H1 (cell line): ENCODE data around the gene DIP2C. TPM values are rescaled to one million over a fixed set of nuclear protein-coding genes. Genes with fewer than 3 reads are reported as not detected.

Experiments used
- CTCF ChIA-PET: fragments of 300-600 bp; sonication (Branson Sonifier 250); formaldehyde crosslinking; loops from one replicate; lab custom pipeline; 2021; ENCODE audit not compliant: partially characterized antibody; lab: Charles Lee
- POLR2A ChIA-PET: fragments of 300-600 bp; sonication (Branson Sonifier 250); formaldehyde crosslinking; loops from one replicate; lab custom pipeline; 2021; ENCODE audit warnings: inconsistent platforms; ENCODE audit not compliant: partially characterized antibody; lab: Charles Lee
- DNase-seq, 2 experiments: peaks; one replicate each; pipeline versions ENCODE4 v3.0.0 to v3.0.0-alpha.2; 2010 to 2022; ENCODE audit warnings: low spot score in 2 of 2, low read depth in 1 of 2, mixed read lengths in 1 of 2
- FAIRE-seq: peaks from 2 replicates; lab custom pipeline; 2011; peaks lifted over from hg19 to GRCh38; lab: Jason Lieb, UNC
- H2AFZ ChIP-seq: 2 replicates; pipeline ENCODE4 v1.8.1; 2012; ENCODE audit warnings: low read length, inconsistent platforms
- H2AK5ac ChIP-seq: 2 replicates; pipeline ENCODE4 v1.6.1; 2013; ENCODE audit warnings: low read depth, low read length
- H2BK120ac ChIP-seq: replicated peaks from 2 replicates; pipeline ENCODE3; 2013; ENCODE audit warnings: low read depth, low read length, inconsistent platforms
- H2BK12ac ChIP-seq: 2 replicates; pipeline ENCODE4 v1.6.1; 2013; ENCODE audit warnings: low read depth, low read length
- H2BK15ac ChIP-seq: 2 replicates; pipeline ENCODE4 v1.6.1; 2013; ENCODE audit warnings: low read length
- H2BK20ac ChIP-seq: 2 replicates; pipeline ENCODE4 v1.6.1; 2013; ENCODE audit warnings: low read length
- H2BK5ac ChIP-seq: 2 replicates; pipeline ENCODE4 v1.6.1; 2013; ENCODE audit warnings: low read depth, low read length
- H3K14ac ChIP-seq: 2 replicates; pipeline ENCODE4 v1.6.1; 2013; ENCODE audit warnings: inconsistent platforms; ENCODE audit not compliant: insufficient read length
- H3K18ac ChIP-seq: 2 replicates; pipeline ENCODE4 v1.6.1; 2013; ENCODE audit warnings: low read length; ENCODE audit errors: extremely low read depth
- H3K23ac ChIP-seq: 2 replicates; pipeline ENCODE4 v1.6.1; 2013; ENCODE audit warnings: inconsistent platforms; ENCODE audit not compliant: insufficient read length
- H3K23me2 ChIP-seq: 2 replicates; pipeline ENCODE4 v1.6.1; 2013; ENCODE audit warnings: low read depth, low read length
- H3K27ac ChIP-seq: 2 replicates; pipeline ENCODE4 v1.6.1; 2011; ENCODE audit warnings: low read depth, low read length, inconsistent platforms
- H3K27me3 ChIP-seq, 4 experiments: replicated peaks in 1 of 4; 1 replicate in 1 of 4; 2 replicates in 3 of 4; pipeline versions ENCODE4 v1.6.1 to v1.8.1; 2011 to 2013; ENCODE audit warnings: low read length in 3 of 4, mild to moderate bottlenecking in 3 of 4, inconsistent platforms in 2 of 4, mixed read lengths in 2 of 4, moderate library complexity in 1 of 4; ENCODE audit not compliant: control insufficient read depth in 3 of 4, insufficient read depth in 3 of 4; ENCODE audit errors: extremely low read depth in 1 of 4
- H3K36me3 ChIP-seq, 4 experiments: 2 replicates each; pipeline versions ENCODE4 v1.6.1 to v1.8.1; 2011 to 2013; ENCODE audit warnings: mild to moderate bottlenecking in 4 of 4, low read length in 3 of 4, moderate library complexity in 2 of 4, control low read depth in 1 of 4, inconsistent platforms in 1 of 4; ENCODE audit not compliant: insufficient read depth in 4 of 4, control insufficient read depth in 2 of 4
- H3K4ac ChIP-seq: replicated peaks from 2 replicates; pipeline ENCODE3; 2013; ENCODE audit warnings: low read length, low read depth, mixed read lengths, inconsistent platforms; ENCODE audit not compliant: insufficient read length
- H3K4me1 ChIP-seq, 4 experiments: replicated peaks in 1 of 4; 1 replicate in 1 of 4; 2 replicates in 3 of 4; pipeline versions ENCODE4 v1.6.1 to v1.8.1; 2011 to 2013; ENCODE audit warnings: low read length in 3 of 4, inconsistent platforms in 2 of 4, mixed read lengths in 1 of 4; ENCODE audit not compliant: insufficient read depth in 4 of 4, control insufficient read depth in 3 of 4
- H3K4me2 ChIP-seq, 2 experiments: 2 replicates each; pipeline versions ENCODE4 v1.6.1 to v1.8.1; 2011 to 2013; ENCODE audit warnings: low read depth in 2 of 2, low read length in 2 of 2, control low read depth in 1 of 2, inconsistent platforms in 1 of 2, mild to moderate bottlenecking in 1 of 2; ENCODE audit not compliant: insufficient read depth in 1 of 2
- H3K4me3 ChIP-seq, 4 experiments: fragments of 200-600, 300-600 bp in 1 of 4; sonication (generic), shearing (Covaris generic), sonication (Bioruptor Twin) in 1 of 4; 2 replicates each; pipeline versions ENCODE4 v1.5.1 to v1.8.1; 2011 to 2016; ENCODE audit warnings: low read length in 4 of 4, low read depth in 3 of 4, control low read depth in 2 of 4, inconsistent platforms in 2 of 4, mild to moderate bottlenecking in 2 of 4, mixed read lengths in 1 of 4, moderate library complexity in 1 of 4; ENCODE audit not compliant: insufficient read depth in 2 of 4; ENCODE audit errors: extremely low read depth in 1 of 4
- H3K56ac ChIP-seq: replicated peaks from 2 replicates; pipeline ENCODE3; 2013; ENCODE audit warnings: low read depth, mild to moderate bottlenecking, mixed read lengths, low read length, inconsistent platforms; ENCODE audit not compliant: insufficient read length
- H3K79me1 ChIP-seq: 2 replicates; pipeline ENCODE4 v1.6.1; 2013; ENCODE audit warnings: low read depth, low read length, control low read depth
- H3K79me2 ChIP-seq, 2 experiments: 2 replicates each; pipeline versions ENCODE4 v1.6.1 to v1.8.1; 2012 to 2013; ENCODE audit warnings: low read length in 2 of 2, mild to moderate bottlenecking in 2 of 2, inconsistent platforms in 1 of 2; ENCODE audit not compliant: insufficient read depth in 2 of 2, control insufficient read depth in 1 of 2
- H3K9ac ChIP-seq, 4 experiments: replicated peaks in 1 of 4; 1 replicate in 1 of 4; 2 replicates in 3 of 4; pipeline versions ENCODE4 v1.6.1 to v1.8.1; 2011 to 2013; ENCODE audit warnings: low read depth in 3 of 4, low read length in 3 of 4, control low read depth in 2 of 4, mild to moderate bottlenecking in 2 of 4, moderate library complexity in 2 of 4, inconsistent platforms in 1 of 4; ENCODE audit errors: extremely low read depth in 1 of 4
- H3K9me3 ChIP-seq, 2 experiments: 2 replicates each; pipeline versions ENCODE4 v1.6.1 to v1.8.1; 2012 to 2013; ENCODE audit warnings: mild to moderate bottlenecking in 2 of 2, moderate library complexity in 2 of 2, control low read depth in 1 of 2, inconsistent platforms in 1 of 2, low read depth in 1 of 2, low read length in 1 of 2, mixed read lengths in 1 of 2; ENCODE audit not compliant: insufficient read depth in 2 of 2
- H4K20me1 ChIP-seq, 2 experiments: replicated peaks in 1 of 2; 2 replicates each; pipeline versions ENCODE3 to v1.8.1; 2011 to 2013; ENCODE audit warnings: inconsistent platforms in 2 of 2, low read length in 2 of 2, mild to moderate bottlenecking in 1 of 2; ENCODE audit not compliant: insufficient read depth in 2 of 2, control insufficient read depth in 1 of 2
- H4K5ac ChIP-seq: 2 replicates; pipeline ENCODE4 v1.6.1; 2013; ENCODE audit warnings: low read length, low read depth, mixed read lengths, inconsistent platforms; ENCODE audit not compliant: insufficient read length
- H4K8ac ChIP-seq: 2 replicates; pipeline ENCODE4 v1.8.0; 2013; ENCODE audit warnings: mild to moderate bottlenecking, moderate library complexity, low read length, inconsistent platforms; ENCODE audit not compliant: insufficient read depth; ENCODE audit errors: extremely low read depth
- H4K91ac ChIP-seq: replicated peaks from 2 replicates; pipeline ENCODE3; 2013; ENCODE audit warnings: low read length, mixed read lengths, inconsistent platforms; ENCODE audit not compliant: insufficient read length
- KDM1A ChIP-seq: fragments of 200-600, 300-600 bp; sonication (generic); IDR thresholded peaks from 2 replicates; pipeline ENCODE4 v1.7.1; 2016; ENCODE audit warnings: mild to moderate bottlenecking, low read length, borderline replicate concordance
- SRF ChIP-seq: IDR thresholded peaks from 2 replicates; pipeline ENCODE4 v1.6.1; 2011; ENCODE audit warnings: mild to moderate bottlenecking, low read depth, low read length, moderate library complexity
- WGBS, 2 experiments: shearing (Covaris generic) in 1 of 2; methylation state at CpG; one replicate each; pipeline versions ENCODE4 v1.1.6 to v1.1.7; 2013 to 2015; ENCODE audit warnings: low lambda C conversion rate in 2 of 2, mixed read lengths in 2 of 2, inconsistent platforms in 1 of 2, low coverage in 1 of 2, missing lambda C conversion rate in 1 of 2; ENCODE audit not compliant: insufficient replicate concordance in 2 of 2, insufficient coverage in 1 of 2, insufficient read length in 1 of 2; ENCODE audit errors: extremely low coverage in 1 of 2, missing lambda C conversion rate in 1 of 2; 5-methylcytosine and 5-hydroxymethylcytosine counted together
- polyA plus RNA-seq, 7 experiments: library from polyadenylated mRNA; depleted of rRNA in 3 of 7; stranded (reverse) in 5 of 7; unstranded in 2 of 7; fragments of >200 nt in 5 of 7; fragments of 200-250 nt in 2 of 7; gene quantifications; 1 replicate in 5 of 7; 2 replicates in 1 of 7; 4 replicates in 1 of 7; pipeline versions ENCODE4 v1.2.1 to v1.2.3, GENCODE V29; 2011 to 2013; ENCODE audit warnings: missing spikeins in 2 of 7, mixed read lengths in 2 of 7
- total RNA-seq: library from RNA; stranded (reverse); fragmentation: NEBNext Ultra II Directional; extraction: Animal tissue kit (Norgen Biotek cat#: 25700); gene quantifications from 2 replicates; pipeline ENCODE4 v1.2.1, GENCODE V29; 2021

DIP2C gene
- total and polyA plus RNA-seq, 2 of the 8 experiments (the other 6 are each of a cell fraction or from before 2014, with no cell fraction given), result 3.8 to 9.3 TPM

DNA sequence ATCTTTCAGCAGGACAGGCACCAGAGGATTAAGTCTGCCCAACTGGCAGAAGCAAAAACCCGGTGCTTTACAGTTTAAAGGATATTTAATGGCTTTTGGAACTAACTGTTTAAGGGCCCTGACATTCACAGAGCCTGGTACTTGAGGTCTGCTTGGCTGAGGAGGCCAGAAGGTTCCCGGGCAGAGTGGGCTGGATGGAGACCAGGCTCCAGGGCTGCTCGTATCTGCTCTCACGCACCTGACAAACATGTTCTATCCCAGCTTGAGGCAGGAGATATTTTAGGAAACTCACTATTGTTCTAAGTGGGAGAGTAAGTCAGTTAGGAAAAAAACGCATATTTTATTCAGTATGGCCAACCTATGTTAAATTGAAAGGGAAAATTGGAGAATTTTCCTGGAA lies 410.8 kb downstream of the DIP2C start:
- Histone ChIP-seq H3K27me3 (no peaks in the 10 kb centered on the region), H2BK12ac (no peak overlapping the region), H3K9me3 (no peaks in the 10 kb centered on the region), H2BK120ac (no peak overlapping the region), H2AFZ (no peak overlapping the region), H2BK20ac (no peak overlapping the region), H2AK5ac (no peak overlapping the region), H3K36me3 (no peaks in the 10 kb centered on the region), H3K23ac (no peak overlapping the region), H3K4ac (no peak overlapping the region), H4K91ac (no peak overlapping the region), H3K27ac (no peak overlapping the region), H3K4me3 (no peak overlapping the region), H3K14ac (no peak overlapping the region), H3K79me1 (no peaks in the 10 kb centered on the region), H3K23me2 (no peaks in the 10 kb centered on the region), H3K79me2 (no peaks in the 10 kb centered on the region), H3K56ac (no peak overlapping the region), H4K5ac (no peak overlapping the region), H3K4me2 (no peak overlapping the region), H3K18ac (no peak overlapping the region), H2BK15ac (no peak overlapping the region), H3K9ac (no peak overlapping the region), H4K20me1 (no peaks in the 10 kb centered on the region), H2BK5ac (no peak overlapping the region), H3K4me1 (peaks cover 0 to 2% (median 0%) of the 10 kb centered on the region in 4 experiments; a peak in 1 of 7 replicates), H4K8ac (no peak overlapping the region)
- FAIRE-seq, result no peak
- ChIA-PET CTCF (interaction anchor here (0.6 to 2.8 kb wide), 9 partner anchors 9 to 336 kb away, joined by 3 to 8 read pairs (median 3); no protein-coding TSS in a partner anchor), POLR2A (no interaction called here)
- no peak for DNase-seq
- 86% methylated on average over 5 of the region's 5 CpGs; no CpG with 5 or more reads in 1 of the 2 experiments for WGBS, 2 experiments
- no peak for TF ChIP-seq KDM1A
- no peak for TF ChIP-seq SRF
